Heart left ventricle (tissue), 16 donors: Measurements from ENCODE around the gene GALNT8. TPM values are rescaled to one million over a fixed set of nuclear protein-coding genes. Genes with fewer than 3 reads are reported as not detected.

Experiments
- ATAC-seq, 4 donors: fragments of 200-7000 bp; cut with Tn5 transposase; one replicate each; pipeline ENCODE4 v1.9.1; 2020 to 2022; ENCODE audit warnings: moderate library complexity in 4 of 4, mild to moderate bottlenecking in 3 of 4, moderate number of reproducible peaks in 1 of 4
- DNase-seq, 5 donors: peaks; one replicate each; pipeline ENCODE4 v3.0.0-alpha.2; 2020
- H3K27ac ChIP-seq, 12 donors: fragments of 200-600 bp; sonication (generic) in 4 of 12; one replicate each; pipeline versions ENCODE4 v1.5.0 to v1.8.0; 2016 to 2022; ENCODE audit warnings: mild to moderate bottlenecking in 2 of 12
- H3K27me3 ChIP-seq, 9 donors: fragments of 200-600 bp; sonication (generic) in 2 of 9; one replicate each; pipeline versions ENCODE4 v1.5.1 to v1.8.0; 2016 to 2022; ENCODE audit warnings: mild to moderate bottlenecking in 3 of 9
- H3K36me3 ChIP-seq, 9 donors: fragments of 200-600 bp; sonication (generic) in 2 of 9; one replicate each; pipeline versions ENCODE4 v1.5.0 to v1.8.0; 2018 to 2022; ENCODE audit warnings: mild to moderate bottlenecking in 2 of 9
- H3K4me1 ChIP-seq, 12 donors: fragments of 200-600 bp; sonication (generic) in 4 of 12; one replicate each; pipeline versions ENCODE4 v1.5.0 to v1.8.0; 2016 to 2022; ENCODE audit warnings: mild to moderate bottlenecking in 3 of 12
- H3K4me3 ChIP-seq, 12 donors: fragments of 200-600 bp; sonication (generic) in 4 of 12; one replicate each; pipeline versions ENCODE4 v1.5.0 to v1.8.0; 2017 to 2022; ENCODE audit warnings: mild to moderate bottlenecking in 9 of 12, moderate library complexity in 4 of 12
- H3K9me3 ChIP-seq, 12 donors: fragments of 200-600 bp; sonication (generic) in 4 of 12; one replicate each; pipeline versions ENCODE4 v1.5.0 to v1.8.0; 2016 to 2022; ENCODE audit warnings: mild to moderate bottlenecking in 1 of 12
- POLR2A ChIP-seq, 2 donors: fragments of 450-650 bp; IDR thresholded peaks; one replicate each; pipeline ENCODE4 v1.6.1; 2017; ENCODE audit warnings: antibody characterized with exemption in 2 of 2, mild to moderate bottlenecking in 2 of 2, moderate library complexity in 2 of 2
- WGBS, 4 donors: extraction: QIAGEN DNeasy Blood & Tissue Kit in 2 of 4; methylation state at CpG; one replicate each; pipeline versions ENCODE4 v1.1.5 to v1.1.7; 2013 to 2018; 5-methylcytosine and 5-hydroxymethylcytosine counted together
- intact Hi-C, 10 donors: fragments of 100-400 bp; cut with DNase I; formaldehyde crosslinking; loops; one replicate each; pipeline versions ENCODE4 v1.11.1 to v1.14.2; 2022
- polyA plus RNA-seq, 2 donors: library from polyadenylated mRNA; stranded (reverse); fragments of 200-250 nt; gene quantifications; one replicate each; pipeline ENCODE4 v1.2.3, GENCODE V29; 2013
- total RNA-seq, 9 donors: library from RNA; depleted of rRNA in 2 of 9; stranded (reverse); fragments of >200 nt in 2 of 9; fragmentation: NEBNext Ultra II Directional in 3 of 9; extraction: Animal tissue kit (Norgen Biotek cat#: 25700) in 3 of 9; gene quantifications; one replicate each; pipeline versions ENCODE4 v1.1.0 to v1.2.4, GENCODE V29; 2016 to 2023
- TF ChIP-seq, protein P1 (sequence below), 12 donors: fragments of 200-600 bp; sonication (generic) in 4 of 12; IDR thresholded peaks; one replicate each; pipeline versions ENCODE4 v1.5.0 to v1.8.0; 2018 to 2022; ENCODE audit warnings: antibody characterized with exemption in 12 of 12, mild to moderate bottlenecking in 5 of 12
- donor health status: ischemic (EF 13 %, LVEDD 7.1; RV severe dilation, severe dysfunction).
- donor health status: healthy with polysubstance abuse.
- donor health status: DM: no; HTN: yes; CAD: no.
- donor health status: DM: no; HTN: no; CAD: no.
- donor health status: ischemic (EF 25% LVEDD 6.9; RV normal size, moderate dysfunction).
- donor health status: ischemic (EF 25% LVEDD 5.7; RV mildly dilated, moderate dysfunction).
- donor health status: healthy.
- donor health status: DM: yes; HTN: yes; CAD: no.
- donor health status: ischemic (EF 35%, LVEDD 5.7; RV mildly dilated, moderate dysfunction).
- donor health status: nonischemic (EF 11% LVEDD 7.7; RV severe dilation, severe dysfunction).
- donor health status: DM: yes; HTN: yes; CAD: no.
- donor health status: PGD.
- donor health status: ischemic (EF 29% LVEDD 5.4; RV normal size, mild dysfunction).
- donor health status: nonischemic (EF 23%, LVEDD 6.1; RV moderate dilation, normal function).

GALNT8 gene
- total and polyA plus RNA-seq, 11 donors = 0.35 to 2.6 (median 0.94) TPM

GRCh38 chr12:4802841-4803240 is 82.6 kb downstream of the GALNT8 start:
- 26 to 67% (median 48%) methylated on average over 2 of the region's 2 CpGs for WGBS, 4 donors
- DNase-seq = no peak
- TF ChIP-seq, protein P1, sequence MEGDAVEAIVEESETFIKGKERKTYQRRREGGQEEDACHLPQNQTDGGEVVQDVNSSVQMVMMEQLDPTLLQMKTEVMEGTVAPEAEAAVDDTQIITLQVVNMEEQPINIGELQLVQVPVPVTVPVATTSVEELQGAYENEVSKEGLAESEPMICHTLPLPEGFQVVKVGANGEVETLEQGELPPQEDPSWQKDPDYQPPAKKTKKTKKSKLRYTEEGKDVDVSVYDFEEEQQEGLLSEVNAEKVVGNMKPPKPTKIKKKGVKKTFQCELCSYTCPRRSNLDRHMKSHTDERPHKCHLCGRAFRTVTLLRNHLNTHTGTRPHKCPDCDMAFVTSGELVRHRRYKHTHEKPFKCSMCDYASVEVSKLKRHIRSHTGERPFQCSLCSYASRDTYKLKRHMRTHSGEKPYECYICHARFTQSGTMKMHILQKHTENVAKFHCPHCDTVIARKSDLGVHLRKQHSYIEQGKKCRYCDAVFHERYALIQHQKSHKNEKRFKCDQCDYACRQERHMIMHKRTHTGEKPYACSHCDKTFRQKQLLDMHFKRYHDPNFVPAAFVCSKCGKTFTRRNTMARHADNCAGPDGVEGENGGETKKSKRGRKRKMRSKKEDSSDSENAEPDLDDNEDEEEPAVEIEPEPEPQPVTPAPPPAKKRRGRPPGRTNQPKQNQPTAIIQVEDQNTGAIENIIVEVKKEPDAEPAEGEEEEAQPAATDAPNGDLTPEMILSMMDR (IDR thresholded peaks at IDR 0.05) = no peak
- TF ChIP-seq POLR2A (IDR thresholded peaks at IDR 0.05) = no peak
- no peaks in the 10 kb centered on the region for H3K4me1 ChIP-seq
- H3K27ac ChIP-seq = no peak overlapping the region
- no peaks in the 10 kb centered on the region for H3K9me3 ChIP-seq
- H3K27me3 ChIP-seq = peaks cover 0 to 13% (median 0%) of the 10 kb centered on the region in 9 donors
- no peaks in the 10 kb centered on the region for H3K36me3 ChIP-seq
- H3K4me3 ChIP-seq = no peak overlapping the region
- intact Hi-C loops = no loop called here
- no peak for ATAC-seq

DNA sequence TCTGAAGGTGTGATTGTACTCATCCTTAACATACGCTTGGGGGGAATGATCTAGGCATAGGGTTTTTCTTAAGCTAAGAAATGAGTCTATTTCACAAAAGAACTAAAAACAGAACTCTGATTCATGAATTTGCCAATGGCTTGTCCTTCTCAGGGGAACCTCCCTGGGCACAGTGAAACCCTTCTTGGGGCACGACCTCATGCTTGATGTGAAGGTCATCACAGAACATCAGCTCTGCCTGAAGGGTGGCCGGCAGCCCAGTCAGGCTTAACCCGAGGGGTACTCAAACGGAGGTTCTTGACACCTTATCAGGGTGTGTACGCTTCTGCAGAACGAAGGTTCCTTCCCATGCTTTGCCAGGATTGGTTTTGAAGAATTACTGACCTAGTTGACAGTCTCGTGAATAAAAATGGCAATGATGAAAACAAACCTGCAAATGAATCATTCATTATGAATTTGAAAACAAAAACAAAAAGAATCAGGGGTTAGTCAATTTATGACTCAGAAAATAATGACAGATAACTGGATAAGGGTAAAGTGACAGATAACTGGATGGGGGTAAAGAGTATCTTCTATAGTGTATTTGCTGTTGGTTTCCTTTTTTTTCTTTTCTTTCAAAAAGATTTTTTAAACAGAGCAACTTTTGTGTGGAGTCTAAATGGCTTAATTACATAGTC is 86.4 kb downstream of the GALNT8 start:
- H3K36me3 ChIP-seq = no peaks in the 10 kb centered on the region
- ATAC-seq (no peak), DNase-seq (no peak)
- H3K4me3 ChIP-seq = no peak overlapping the region
- H3K27me3 ChIP-seq = peaks cover 0 to 37% (median 24%) of the 10 kb centered on the region in 9 donors
- H3K27ac ChIP-seq = no peak overlapping the region
- TF ChIP-seq, protein P1 (IDR thresholded peaks at IDR 0.05) = no peak
- no peak for TF ChIP-seq POLR2A (IDR thresholded peaks at IDR 0.05)
- intact Hi-C loops = no loop called here
- no peaks in the 10 kb centered on the region for H3K9me3 ChIP-seq
- 58 to 72% (median 70%) methylated on average over 8 of the region's 8 CpGs for WGBS, 4 donors
- H3K4me1 ChIP-seq = peaks cover 0 to 16% (median 11%) of the 10 kb centered on the region in 12 donors

DNA sequence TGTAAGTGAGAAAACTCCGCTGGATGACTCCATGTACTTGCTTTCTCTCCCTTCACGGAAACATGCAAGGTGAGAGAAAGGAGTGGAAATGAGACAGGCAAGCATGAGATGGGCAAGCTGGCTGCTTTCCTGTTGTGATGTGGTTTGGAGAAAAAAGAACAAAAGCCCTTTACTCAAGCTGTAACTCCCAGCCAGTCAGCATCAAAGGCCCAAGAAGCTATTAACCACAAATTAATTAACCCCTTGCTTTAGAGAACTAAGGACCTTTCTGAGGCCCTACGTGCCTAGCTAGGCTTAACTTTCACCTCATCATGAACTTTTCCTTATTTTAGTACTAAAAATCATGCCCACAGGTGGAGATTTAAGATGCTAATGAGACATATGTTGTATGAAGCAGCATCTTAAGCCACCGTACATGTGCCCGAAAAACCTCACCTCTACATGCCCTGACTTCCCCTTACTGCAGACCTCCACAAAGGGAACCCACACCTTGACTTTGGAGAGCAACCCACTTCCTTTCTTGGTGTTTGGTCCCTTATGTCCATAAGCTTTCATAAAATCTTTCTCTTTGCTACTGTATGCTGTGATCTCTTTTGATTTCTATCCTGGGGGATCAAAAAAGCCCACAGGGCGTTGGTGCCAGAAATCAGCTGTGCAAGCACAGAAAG is 87.0 kb downstream of the GALNT8 start:
- H3K27ac ChIP-seq = no peak overlapping the region
- peaks cover 0 to 16% (median 11%) of the 10 kb centered on the region in 12 donors for H3K4me1 ChIP-seq
- no peak for DNase-seq
- no peak for ATAC-seq
- no peaks in the 10 kb centered on the region for H3K9me3 ChIP-seq
- no peak for TF ChIP-seq POLR2A (IDR thresholded peaks at IDR 0.05)
- TF ChIP-seq, protein P1 (IDR thresholded peaks at IDR 0.05) = no peak
- peaks cover 0 to 42% (median 24%) of the 10 kb centered on the region in 9 donors for H3K27me3 ChIP-seq
- 85 to 89% (median 86%) methylated on average over 6 of the region's 6 CpGs for WGBS, 4 donors
- H3K36me3 ChIP-seq = no peaks in the 10 kb centered on the region
- intact Hi-C loops = no loop called here
- H3K4me3 ChIP-seq = no peak overlapping the region

DNA sequence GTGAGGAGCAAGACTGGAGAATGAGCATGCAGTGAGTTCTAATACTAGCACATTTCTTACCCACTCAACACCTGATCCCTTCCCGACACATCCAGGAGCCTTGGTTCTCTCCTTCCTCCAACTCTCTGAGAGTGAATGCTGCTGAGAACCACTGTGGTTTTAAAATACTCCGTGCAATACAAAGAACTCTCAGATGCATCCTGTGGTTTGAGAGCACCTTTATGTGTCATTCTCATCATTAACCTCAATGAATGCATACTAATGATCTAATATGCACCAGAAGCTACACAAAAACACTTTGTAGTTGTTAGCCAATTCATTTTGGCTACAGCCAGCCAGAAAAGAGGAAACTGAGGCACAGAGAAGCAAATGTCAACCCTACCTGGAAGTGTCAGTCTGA is 87.6 kb downstream of the GALNT8 start:
- peaks cover 0 to 47% (median 24%) of the 10 kb centered on the region in 9 donors for H3K27me3 ChIP-seq
- intact Hi-C loops = no loop called here
- ATAC-seq = no peak
- H3K4me3 ChIP-seq = no peak overlapping the region
- H3K9me3 ChIP-seq = no peaks in the 10 kb centered on the region
- H3K36me3 ChIP-seq = no peaks in the 10 kb centered on the region
- no peak overlapping the region for H3K27ac ChIP-seq
- 67 to 80% (median 71%) methylated on average over 2 of the region's 2 CpGs for WGBS, 4 donors
- TF ChIP-seq, protein P1 (IDR thresholded peaks at IDR 0.05) = no peak
- no peak for TF ChIP-seq POLR2A (IDR thresholded peaks at IDR 0.05)
- DNase-seq = no peak
- H3K4me1 ChIP-seq = peaks cover 0 to 16% (median 11%) of the 10 kb centered on the region in 12 donors
